Hepatocyte (in vitro differentiated cells): ENCODE results near the gene ABHD2.

Source experiments
- CTCF ChIP-seq: fragments of 200-600 bp; sonication (generic); IDR thresholded peaks from 2 replicates; pipeline ENCODE4 v1.5.1; 2016; ENCODE audit warnings: antibody characterized with exemption, mild to moderate bottlenecking; ENCODE audit not compliant: poor library complexity
- EZH2 ChIP-seq: fragments of 200-600 bp; sonication (generic); IDR thresholded peaks from 2 replicates; pipeline ENCODE4 v1.6.1; 2016; ENCODE audit warnings: antibody characterized with exemption, mild to moderate bottlenecking, borderline replicate concordance
- EZH2phosphoT487 ChIP-seq: fragments of 200-600 bp; sonication (generic); IDR thresholded peaks from one replicate; pipeline ENCODE4 v1.6.1; 2018; ENCODE audit warnings: antibody characterized with exemption, mild to moderate bottlenecking, low read depth, moderate library complexity; ENCODE audit not compliant: unreplicated experiment, severe bottlenecking

- TF ChIP-seq EZH2 (no peak), CTCF (no peak), EZH2phosphoT487 (no peak)
Observed at GRCh38 chr15:89105147-89105546, 16.9 kb downstream of the ABHD2 start.
